Body of pancreas (tissue), 4 donors: ENCODE data around the gene PLXNC1.

Experiments used
- CTCF ChIP-seq, 7 experiments: fragments of 450-650 bp in 4 of 7; fragments of 200-600 bp in 3 of 7; sonication (generic) in 3 of 7; IDR thresholded peaks; one replicate each; pipeline ENCODE4 v1.5.1; 2016 to 2019; ENCODE audit warnings: antibody characterized with exemption in 7 of 7
- POLR2A ChIP-seq, 3 donors: fragments of 450-650 bp; IDR thresholded peaks; one replicate each; pipeline ENCODE4 v1.6.1; 2016; ENCODE audit warnings: antibody characterized with exemption in 3 of 3, mild to moderate bottlenecking in 2 of 3

- TF ChIP-seq CTCF (IDR thresholded peaks at IDR 0.05) (no peak), POLR2A (IDR thresholded peaks at IDR 0.05) (no peak)
These were observed 114.8 kb downstream of the PLXNC1 start for GRCh38 chr12:94263011-94263811.
